SH-SY5Y (cell line): Measurements from ENCODE around the gene TGFBR1.

Experiments used
- GATA2 ChIP-seq: IDR thresholded peaks from 2 replicates; pipeline ENCODE4 v1.6.1; 2011; ENCODE audit warnings: mild to moderate bottlenecking, low read depth, low read length
- GATA3 ChIP-seq: IDR thresholded peaks from 2 replicates; pipeline ENCODE4 v1.6.1; 2011; ENCODE audit warnings: low read depth, mild to moderate bottlenecking, low read length, moderate library complexity

DNA sequence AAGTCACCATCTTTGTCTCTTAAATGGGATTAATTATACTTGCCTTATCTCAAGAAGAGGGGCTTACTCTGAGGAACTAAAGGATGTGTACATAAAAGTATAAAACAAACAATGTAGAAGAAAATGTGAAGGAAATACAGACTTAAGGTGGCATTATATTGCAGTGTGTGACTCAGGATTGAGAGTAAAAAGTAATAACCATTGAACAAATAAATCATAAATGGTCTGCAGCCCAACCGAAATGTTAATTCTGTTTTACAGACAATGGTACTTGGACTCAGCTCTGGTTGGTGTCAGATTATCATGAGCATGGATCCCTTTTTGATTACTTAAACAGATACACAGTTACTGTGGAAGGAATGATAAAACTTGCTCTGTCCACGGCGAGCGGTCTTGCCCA, 37.4 kb downstream of the TGFBR1 start:
- TF ChIP-seq GATA2 (no peak), GATA3 (no peak)
